Activated naive CD8-positive, alpha-beta T cell treated with anti-CD3 and anti-CD28 coated beads, Interleukin-2, amount 50 U/mL, for 16 hours (primary cell): ENCODE measurements around the gene PRDM9.
"Not testable (repeated sequence)": the region's sequence is repeated elsewhere in the genome, so short reads cannot be mapped to it uniquely, and the experiment has no call there.

Experiments
- DNase-seq: peaks from one replicate; pipeline ENCODE4 v3.0.0-alpha.2; 2020; ENCODE audit warnings: low read depth, low spot score

The PRDM9 gene

DNA sequence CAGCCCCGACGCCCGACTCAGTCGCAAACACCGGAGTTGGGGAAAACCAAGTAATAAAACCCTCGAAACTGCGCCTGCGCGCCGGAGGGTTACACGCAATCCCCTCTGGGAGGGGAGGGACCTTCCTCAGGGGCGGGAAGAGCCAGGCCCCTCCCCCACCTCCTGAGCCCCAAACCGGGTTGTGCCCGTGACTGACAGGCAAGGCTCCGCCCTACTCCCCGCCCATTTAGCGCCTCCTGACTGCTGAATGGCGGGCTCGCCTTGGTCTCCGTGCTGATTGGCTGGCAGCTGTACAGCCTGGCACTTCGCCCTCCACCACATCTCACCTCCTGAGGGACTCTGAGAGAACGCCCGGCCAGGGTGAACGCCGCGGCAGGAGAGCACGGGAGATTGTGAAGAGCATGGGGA lies at the start of gene PRDM9:
Gene PRDM9 (plus strand): TSS at position 332 of the 408 bp plus-strand sequence. CDS start 1,425 bp downstream, outside the sequence.
- no peak for DNase-seq

DNA sequence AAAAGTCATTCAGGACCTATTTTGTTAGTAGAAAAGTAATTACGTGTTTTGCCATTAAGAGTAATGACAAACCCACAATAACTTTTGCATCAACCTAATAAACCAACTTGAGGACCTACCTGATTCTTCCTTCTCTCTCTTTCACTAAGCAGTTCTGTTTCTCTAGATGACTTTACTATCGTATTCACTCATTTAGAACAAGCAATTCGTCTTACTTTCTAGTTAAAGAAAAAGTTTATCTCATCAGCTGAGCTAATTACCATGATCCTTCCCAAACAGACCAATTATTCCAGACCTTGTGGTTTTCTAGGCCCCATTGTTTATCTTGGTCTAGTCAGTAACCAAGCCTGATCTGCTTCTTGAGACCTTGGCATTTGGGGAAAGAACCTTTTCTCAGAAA lies 49.6 kb upstream of the PRDM9 start:
- no peak for DNase-seq

DNA sequence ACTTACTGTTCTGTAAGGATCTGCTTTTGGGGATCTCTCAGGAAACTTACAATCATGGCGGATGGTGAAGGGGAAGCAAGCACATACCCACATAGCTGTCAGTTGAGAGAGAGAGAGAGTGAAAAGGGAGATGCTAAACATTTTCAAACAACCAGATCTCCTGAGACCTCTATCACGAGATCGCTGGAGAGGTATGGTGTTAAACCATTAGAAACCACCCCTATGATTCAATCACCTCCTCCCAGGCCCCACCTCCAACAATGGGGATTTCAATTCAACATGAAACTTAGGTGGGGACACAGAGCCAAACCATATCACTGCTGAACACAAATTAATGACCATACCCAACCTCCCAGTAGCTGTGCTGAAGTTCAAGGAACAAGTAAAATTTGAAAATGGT lies 48.2 kb upstream of the PRDM9 start:
- DNase-seq: no peak

DNA sequence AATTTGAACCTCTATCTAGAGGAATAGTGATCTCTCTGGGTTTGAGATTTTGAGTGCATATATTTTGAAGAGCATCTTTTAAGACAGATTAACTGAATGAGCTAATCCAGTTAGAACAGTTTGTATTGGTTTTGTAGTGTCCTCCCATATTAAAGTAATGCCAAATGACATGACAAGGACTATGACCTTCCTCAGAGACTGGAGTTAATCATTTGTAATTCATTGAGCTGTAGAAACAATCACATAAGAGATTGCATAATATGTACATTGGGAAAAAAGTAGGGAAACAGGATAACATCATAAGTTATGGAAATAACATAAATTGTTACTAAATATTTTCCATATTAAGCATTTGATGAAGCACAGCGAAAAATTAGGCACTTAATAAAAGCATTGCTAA lies 45.8 kb upstream of the PRDM9 start:
- DNase-seq: no peak

DNA sequence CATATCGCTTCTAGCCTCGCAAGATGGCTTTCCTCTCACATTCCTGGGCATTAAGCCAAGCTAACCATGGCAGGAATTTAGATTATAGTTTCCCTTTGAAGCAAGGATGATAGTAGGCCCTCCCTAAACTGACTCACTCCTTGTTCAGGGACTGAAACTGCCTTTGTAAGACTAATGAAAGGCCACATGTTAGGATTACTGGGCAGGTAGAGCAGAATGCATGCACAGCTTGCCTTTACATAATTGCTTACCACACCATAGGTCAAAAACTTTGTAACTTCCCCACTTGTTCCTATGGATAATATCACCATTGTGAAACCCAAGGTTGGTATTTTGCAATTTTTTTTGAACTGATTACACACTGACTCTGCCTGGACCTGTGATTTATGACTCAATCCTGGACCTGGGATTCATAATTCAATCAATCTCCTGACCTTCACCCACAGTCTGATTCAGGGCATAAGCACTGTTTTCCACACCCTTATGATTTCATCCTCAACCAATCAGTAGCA lies 41.0 kb upstream of the PRDM9 start:
- DNase-seq: no peak

DNA sequence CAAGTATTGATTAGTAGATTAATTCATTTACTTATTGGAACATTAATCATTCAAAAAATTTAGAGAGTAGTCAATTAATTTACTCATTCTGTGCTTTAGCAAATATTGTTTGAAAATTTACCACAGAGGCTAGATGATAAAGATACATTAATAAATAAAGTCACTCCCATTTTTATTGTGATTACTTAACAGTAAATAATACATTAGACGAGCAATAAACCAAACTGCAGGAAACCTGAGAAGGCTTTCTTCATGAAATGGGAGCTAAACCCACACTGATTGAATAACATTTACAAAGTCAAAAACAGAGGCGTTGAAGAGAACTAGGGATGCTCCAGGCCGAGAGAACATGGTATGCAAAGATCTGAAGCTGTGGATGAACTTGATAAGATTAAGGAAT lies 38.8 kb upstream of the PRDM9 start:
- DNase-seq: no peak

DNA sequence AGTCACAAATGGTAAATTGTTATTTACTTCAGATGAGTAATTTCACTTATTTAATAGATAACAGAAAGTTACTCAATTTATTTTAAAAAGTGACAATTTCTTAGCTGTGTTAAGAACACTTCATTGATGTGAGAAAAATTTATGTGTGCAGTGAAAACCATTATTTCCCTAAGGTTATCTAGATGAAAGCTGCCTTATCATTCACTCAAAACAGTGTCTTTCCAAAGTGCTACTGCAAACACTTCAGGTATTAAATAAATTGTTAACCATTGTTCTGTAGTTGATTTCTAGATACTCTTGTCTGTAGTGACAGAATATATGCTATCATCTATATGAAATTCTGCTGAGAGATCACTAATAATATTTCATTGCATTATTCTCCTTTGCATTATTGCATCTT lies 33.5 kb upstream of the PRDM9 start:
- no peak for DNase-seq

DNA sequence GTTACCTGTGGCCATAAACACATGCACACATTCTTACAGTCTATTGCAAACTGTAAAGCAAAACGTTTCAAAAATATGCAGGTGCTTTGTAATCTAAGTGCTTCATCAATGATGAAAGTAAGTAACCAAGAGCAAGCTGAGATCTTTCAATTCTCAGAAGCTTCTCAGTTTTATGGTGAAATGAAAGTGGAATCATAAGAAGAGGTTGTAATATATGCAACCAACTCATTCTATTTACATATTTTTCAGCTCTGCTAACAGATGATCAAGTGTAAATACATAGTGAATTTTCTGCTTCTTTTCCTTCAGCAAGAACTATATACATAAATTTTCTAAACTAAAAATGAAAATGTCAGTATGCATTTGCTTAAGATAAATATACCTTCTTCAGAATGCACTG lies 33.1 kb upstream of the PRDM9 start:
- DNase-seq: no peak

DNA sequence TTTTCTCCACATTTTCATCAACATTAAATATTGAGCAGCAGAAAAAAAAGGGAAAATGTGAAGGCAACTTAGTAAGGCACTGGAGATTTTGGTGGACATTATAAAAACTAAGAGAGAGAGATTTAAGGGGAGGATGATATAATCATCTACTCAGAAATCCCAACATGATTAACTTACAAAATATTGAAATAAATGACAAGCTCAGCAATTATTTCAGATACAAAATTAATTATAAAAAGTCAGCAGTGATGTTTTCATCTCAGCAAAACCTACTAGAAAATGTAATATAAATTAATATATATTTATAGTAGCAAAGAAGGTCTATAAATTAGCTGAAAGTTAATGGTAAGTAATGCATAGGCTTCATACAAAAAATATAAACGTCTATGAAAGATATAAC lies 30.8 kb upstream of the PRDM9 start:
- no peak for DNase-seq

DNA sequence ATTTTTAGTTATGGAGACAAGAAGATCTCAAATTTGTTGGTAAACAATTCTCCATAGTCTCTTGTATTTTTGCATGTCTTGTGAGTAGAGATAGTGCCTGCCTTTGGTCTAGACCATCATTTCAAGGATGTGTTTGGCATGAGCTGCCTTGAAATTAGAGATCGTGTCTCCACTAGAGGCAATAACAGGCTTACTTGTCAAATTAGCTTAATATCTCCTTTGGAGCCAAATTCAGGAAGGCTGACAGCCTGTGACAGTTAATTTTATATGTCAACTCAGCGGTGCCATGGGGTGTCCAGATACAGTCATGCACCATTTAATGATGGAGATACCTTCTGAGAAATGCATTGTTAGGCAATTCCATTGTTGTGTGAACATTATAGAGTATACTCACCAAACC lies 24.8 kb upstream of the PRDM9 start:
- no peak for DNase-seq

DNA sequence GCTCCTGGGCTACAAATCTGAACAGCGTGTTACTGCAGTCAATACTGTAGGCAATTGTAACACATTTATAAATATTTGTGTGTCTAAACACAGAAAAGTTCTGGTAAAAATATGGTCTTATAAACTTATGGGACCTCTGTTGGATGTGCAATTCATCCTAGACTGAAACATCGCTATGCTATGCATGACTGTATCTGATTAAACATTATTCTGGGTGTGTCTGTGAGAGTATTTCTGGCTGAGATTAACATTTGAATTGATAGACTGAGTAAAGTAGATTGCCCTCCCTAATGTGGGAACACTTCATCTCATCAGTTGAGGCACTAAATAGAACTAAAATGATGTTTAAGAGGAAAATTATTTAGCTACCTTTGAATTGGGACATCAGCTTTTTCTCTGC lies 24.3 kb upstream of the PRDM9 start:
- DNase-seq: no peak

DNA sequence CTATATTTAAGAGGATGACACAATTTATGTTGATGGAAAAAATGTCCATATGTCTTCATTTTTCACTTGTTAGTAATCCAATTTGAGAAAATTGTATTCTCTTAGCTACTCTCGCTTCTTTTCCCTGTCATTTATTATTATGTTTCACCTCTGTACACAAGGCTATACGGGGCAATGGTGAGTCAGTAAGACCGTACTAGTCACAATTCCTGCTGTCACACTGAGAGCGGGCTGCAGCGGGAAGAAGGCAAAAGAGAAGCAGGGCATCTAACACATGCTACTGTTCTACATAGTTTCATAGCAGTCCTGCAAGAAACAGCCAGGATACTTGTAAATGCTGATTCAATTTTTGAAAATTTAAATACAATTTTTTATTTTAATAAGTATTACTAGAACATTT lies 23.3 kb upstream of the PRDM9 start:
- no peak for DNase-seq

DNA sequence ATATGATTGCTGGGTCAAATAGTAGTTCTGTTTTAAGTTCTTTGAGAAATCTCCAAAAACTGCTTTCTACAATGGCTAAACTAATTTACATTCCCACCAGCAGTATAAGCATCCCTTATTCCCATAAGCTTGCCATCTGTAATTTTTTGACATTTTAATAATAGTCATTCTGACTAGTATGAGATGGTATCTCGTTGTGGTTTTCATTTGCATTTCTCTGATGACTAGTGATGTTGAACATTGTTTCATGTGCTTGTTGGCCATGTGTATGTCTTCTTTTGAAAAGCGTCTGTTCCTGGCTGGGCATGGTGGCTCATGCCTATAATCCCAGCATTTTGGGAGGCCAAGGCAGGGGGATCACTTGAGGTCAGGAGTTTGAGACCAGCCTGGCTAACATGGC lies 21.2 kb upstream of the PRDM9 start:
- DNase-seq: not testable (repeated sequence)

DNA sequence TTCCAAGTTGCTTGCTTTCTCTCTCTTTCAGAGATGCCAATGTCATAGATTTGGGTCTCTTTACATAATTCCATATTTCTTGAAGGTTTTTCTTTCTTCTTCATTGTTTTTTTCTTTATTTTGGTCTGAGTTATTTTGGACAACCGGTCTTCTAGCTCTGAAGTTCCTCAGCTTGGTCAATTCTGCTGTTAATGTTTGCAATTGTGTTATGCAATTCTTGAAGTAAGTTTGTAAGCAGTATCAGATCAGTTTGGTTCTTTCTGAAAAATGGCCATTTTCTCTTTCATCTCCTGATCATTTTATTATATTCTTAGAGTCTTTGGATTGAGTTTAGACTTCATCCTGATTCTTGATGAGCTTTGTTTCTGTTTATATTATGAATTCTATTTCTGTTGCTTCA lies 16.4 kb upstream of the PRDM9 start:
- DNase-seq: no peak

DNA sequence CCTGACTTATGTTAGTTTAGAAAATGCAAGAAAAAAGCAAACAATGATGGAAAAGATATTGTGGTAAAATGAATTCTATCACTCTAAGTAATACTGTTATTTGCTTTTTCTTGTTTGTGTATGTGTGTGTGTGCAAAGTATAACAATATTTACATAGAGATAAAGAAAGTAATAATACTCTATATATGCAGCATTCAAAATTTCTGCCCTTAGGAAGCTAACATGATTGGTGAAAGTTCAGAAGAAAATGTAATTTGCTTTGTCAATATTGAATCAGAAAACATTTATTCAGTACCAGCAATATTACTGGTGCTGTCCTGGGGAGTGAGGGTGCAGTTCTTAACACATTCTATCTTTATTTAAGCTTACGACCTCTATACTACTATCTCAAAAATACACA lies 12.9 kb upstream of the PRDM9 start:
- DNase-seq: no peak

DNA sequence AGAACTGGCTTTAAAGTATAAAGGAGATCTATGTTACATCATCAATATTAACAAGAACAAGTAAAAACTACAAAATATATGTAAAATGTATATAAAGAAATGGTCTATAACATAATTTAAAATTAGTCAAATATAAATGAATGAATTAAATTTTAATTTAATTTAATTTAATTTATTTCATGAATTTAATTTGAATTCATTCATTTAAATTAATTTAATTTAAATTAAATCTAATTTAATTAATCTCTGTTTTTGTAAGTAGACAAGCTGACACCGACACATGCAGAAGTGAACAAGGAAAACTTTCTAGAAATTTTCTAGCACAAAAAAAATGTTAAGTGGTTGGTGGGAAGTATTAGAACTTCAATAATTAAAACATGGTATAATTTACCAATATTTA lies 10.8 kb upstream of the PRDM9 start:
- DNase-seq: no peak

DNA sequence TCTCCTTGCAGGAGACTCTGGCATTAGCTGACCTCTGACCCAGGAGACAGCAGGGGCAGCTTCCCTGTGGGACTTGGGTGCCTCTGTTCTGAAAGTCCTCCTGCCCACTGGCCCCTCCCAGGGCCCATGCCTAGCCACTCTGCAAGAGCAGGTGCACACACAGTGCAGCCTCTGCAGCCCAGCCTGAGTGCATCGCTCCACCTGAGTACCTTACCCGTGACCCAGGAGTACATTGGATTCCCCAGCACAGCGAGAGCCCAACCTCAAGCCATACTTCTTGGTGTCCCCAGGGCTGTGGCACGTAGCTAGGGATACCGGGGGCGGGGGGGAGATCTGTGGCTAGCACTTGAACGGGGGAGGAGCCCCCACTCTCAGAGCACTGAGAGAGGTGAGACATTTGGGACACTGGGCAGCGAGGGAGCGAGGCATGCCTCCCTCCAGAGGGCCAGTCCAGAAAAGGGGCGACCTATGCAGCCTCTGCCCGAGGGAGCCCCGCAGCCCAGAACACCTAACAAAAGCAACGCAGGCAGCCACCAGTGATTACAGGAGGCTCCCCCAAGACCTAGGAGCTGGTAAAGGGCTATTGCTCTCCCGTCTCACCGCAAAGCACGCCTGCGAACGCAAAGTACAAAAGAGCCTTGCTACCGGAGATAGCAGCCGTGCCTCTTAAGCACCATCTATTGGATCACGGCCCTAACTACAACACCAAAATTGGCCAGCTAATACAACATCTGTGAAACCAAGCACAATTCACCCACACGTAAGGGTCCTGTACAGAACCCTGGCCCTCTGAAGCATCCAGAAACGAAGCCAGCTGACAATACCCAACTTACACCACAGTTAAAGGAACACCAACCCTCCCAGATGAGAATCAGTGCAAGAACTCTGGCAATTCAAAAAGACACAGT lies 826 bp upstream of the PRDM9 start:
- DNase-seq: no peak

DNA sequence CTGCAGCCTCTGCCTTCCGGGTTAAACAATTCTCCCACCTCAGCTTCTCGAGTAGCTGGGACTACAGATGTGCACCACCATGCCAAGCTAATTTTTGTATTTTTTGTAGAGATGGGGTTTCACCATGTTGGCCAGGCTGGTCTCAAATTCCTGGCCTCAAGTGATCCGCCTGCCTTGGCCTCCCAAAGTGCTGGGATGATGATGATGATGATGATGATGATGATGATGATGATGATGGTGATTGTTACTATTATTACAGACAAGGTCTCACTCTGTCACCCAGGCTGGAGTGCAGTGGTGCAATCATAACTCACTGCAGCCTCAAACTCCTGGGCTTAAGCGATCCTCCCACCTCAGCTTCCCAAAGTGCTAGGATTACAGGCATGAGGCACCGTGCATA lies 3.0 kb downstream of the PRDM9 start:
- DNase-seq: not testable (repeated sequence)

DNA sequence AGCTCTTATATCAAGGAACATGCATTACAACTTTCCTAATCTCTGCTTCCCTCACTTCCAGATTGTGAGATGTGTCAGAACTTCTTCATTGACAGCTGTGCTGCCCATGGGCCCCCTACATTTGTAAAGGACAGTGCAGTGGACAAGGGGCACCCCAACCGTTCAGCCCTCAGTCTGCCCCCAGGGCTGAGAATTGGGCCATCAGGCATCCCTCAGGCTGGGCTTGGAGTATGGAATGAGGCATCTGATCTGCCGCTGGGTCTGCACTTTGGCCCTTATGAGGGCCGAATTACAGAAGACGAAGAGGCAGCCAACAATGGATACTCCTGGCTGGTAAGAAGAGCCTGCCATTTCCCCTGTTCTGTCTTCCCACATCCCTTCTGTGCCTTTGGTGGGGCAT lies 15.1 kb downstream of the PRDM9 start:
- DNase-seq: no peak

DNA sequence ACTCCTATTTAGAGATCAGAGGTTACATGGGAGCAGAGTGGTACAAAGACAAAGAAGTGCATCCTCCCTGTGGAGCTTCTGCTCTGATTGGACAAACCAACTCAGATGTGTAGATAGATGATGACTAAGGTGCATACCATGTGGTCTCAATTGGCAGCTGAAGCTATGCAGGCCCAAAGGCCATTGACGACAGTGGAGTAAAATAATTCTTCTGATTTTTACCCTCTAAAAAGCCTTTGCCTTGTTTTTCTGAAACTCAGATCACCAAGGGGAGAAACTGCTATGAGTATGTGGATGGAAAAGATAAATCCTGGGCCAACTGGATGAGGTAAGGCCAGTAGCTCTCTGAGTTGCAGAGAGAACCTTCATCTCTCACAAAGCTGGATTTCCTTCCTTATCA lies 15.6 kb downstream of the PRDM9 start:
- DNase-seq: no peak

DNA sequence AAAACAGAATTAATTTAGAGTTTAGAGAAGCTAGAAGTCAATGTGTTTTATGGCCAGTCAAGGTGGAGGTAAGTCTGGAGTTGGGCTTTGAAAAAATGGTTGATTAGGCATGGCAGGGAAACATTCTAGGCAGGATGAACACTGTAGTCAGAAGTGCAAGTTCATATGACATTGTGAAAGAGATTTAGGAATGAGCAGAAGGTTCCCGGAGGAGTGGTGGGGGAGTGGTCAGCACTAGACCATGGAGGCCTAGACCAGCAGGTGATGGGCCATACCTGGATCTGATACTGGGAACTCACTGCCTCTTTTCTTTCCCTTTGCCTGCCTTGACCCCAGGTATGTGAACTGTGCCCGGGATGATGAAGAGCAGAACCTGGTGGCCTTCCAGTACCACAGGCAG lies 16.6 kb downstream of the PRDM9 start:
- DNase-seq: no peak

DNA sequence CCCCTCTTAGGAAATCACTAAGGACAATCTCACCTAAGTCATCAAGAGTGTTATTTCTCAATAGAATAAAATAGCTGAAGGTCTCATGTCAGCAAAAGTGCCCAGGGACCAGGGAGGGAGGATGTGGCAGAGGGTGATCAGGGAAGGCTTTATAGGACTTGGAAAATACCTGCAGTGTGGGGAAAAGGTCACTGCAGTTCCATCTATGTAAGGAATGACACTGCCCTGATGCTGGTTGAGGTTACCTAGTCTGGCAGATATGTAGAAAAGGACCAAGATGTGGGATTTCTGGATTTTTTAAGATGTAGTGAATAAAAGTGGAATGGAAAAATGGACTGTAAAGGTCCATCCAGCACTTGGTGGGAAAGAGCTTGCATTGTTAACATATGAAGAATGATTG lies 18.3 kb downstream of the PRDM9 start:
- no peak for DNase-seq

DNA sequence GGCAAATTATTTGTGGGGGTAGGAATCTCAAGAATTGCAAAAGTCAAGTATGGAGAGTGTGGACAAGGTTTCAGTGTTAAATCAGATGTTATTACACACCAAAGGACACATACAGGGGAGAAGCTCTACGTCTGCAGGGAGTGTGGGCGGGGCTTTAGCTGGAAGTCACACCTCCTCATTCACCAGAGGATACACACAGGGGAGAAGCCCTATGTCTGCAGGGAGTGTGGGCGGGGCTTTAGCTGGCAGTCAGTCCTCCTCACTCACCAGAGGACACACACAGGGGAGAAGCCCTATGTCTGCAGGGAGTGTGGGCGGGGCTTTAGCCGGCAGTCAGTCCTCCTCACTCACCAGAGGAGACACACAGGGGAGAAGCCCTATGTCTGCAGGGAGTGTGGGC lies 19.2 kb downstream of the PRDM9 start:
- DNase-seq: not testable (repeated sequence)
